SHP77 (cell line): Measurements from ENCODE around the gene HPCAL4.

ENCODE experiments used
- DNase-seq, 2 experiments: peaks; one replicate each; lab custom pipeline; 2025; lab: John Stamatoyannopoulos, UW

The HPCAL4 gene

GRCh38 chr1:39649636-39650185 lies 41.5 kb downstream of the HPCAL4 start:
- DNase-seq: no peak

- DNase-seq: no peak
Observed at GRCh38 chr1:39648496-39648895, 42.7 kb downstream of the HPCAL4 start.

- no peak for DNase-seq
Observed at GRCh38 chr1:39647247-39647646, 44.0 kb downstream of the HPCAL4 start.

GRCh38 chr1:39646232-39647081 lies 44.8 kb downstream of the HPCAL4 start:
- no peak for DNase-seq

- DNase-seq: no peak
Observed at GRCh38 chr1:39645411-39646043, 45.7 kb downstream of the HPCAL4 start.

- DNase-seq: no peak
Observed at GRCh38 chr1:39643705-39644104, 47.5 kb downstream of the HPCAL4 start.

GRCh38 chr1:39642796-39643195 lies 48.4 kb downstream of the HPCAL4 start:
- DNase-seq: no peak

GRCh38 chr1:39640861-39641260 lies 50.4 kb downstream of the HPCAL4 start:
- no peak for DNase-seq

- DNase-seq: peak; percentile 57
Observed at GRCh38 chr1:39639305-39640130, 51.7 kb downstream of the HPCAL4 start, which contains the start of gene HEYL. HEYL (minus strand) TSS chr1:39639643; CDS start chr1:39639625, 18 bp downstream.

GRCh38 chr1:39638965-39639304 lies 52.3 kb downstream of the HPCAL4 start:
- no peak for DNase-seq

- no peak for DNase-seq
Observed at GRCh38 chr1:39637361-39637760, 53.9 kb downstream of the HPCAL4 start.

- no peak for DNase-seq
Observed at GRCh38 chr1:39635871-39636210, 55.4 kb downstream of the HPCAL4 start.

GRCh38 chr1:39635205-39635870 lies 55.9 kb downstream of the HPCAL4 start:
- no peak for DNase-seq

GRCh38 chr1:39633422-39633821 lies 57.8 kb downstream of the HPCAL4 start:
- DNase-seq: no peak

- no peak for DNase-seq
Observed at GRCh38 chr1:39632682-39633417, 58.4 kb downstream of the HPCAL4 start.

GRCh38 chr1:39632323-39632681 lies 58.9 kb downstream of the HPCAL4 start:
- DNase-seq: no peak

GRCh38 chr1:39631361-39632322 lies 59.6 kb downstream of the HPCAL4 start:
- no peak for DNase-seq

- DNase-seq: no peak
Observed at GRCh38 chr1:39628807-39629350, 62.4 kb downstream of the HPCAL4 start.
